ENCODE measurements around the gene OPRL1. TPM values are rescaled to one million over a fixed set of nuclear protein-coding genes. Genes with fewer than 3 reads are reported as not detected.

Gene OPRL1
- total RNA-seq, 1 donor, result 0.72 TPM

- no peak for TF ChIP-seq CTCF (IDR thresholded peaks at IDR 0.05; ENCODE audit: extremely low read depth, low read depth, low read length)
- Histone ChIP-seq H3K4me3 (ENCODE audit: insufficient read depth, low read length) (no peak within 1 kb of the TSS), H3K9me3 (ENCODE audit: low read depth, low read length) (no peaks in the 10 kb centered on the region), H3K27me3 (ENCODE audit: insufficient read depth, low read length) (peaks cover 20% of the 10 kb centered on the region), H3K4me1 (ENCODE audit: insufficient read depth, low read length) (no peaks in the 10 kb centered on the region), H3K27ac (ENCODE audit: low read depth, low read length) (no peak within 1 kb of the TSS), H3K4me2 (ENCODE audit: insufficient read depth, low read length) (no peak within 1 kb of the TSS), H3K79me2 (ENCODE audit: insufficient read depth, low read length) (no peaks in the 10 kb centered on the region), H4K20me1 (ENCODE audit: insufficient read depth, low read length) (no peaks in the 10 kb centered on the region), H3K36me3 (ENCODE audit: insufficient read depth, low read length) (no peaks in the 10 kb centered on the region), H2AFZ (ENCODE audit: low read length) (no peak within 1 kb of the TSS)
- DNase-seq (ENCODE audit: insufficient read length, low spot score, missing footprints), result peak; percentile 83
These were observed 27.3 kb downstream of the OPRL1 start, which contains the start of gene NPBWR2 for GRCh38 chr20:64106981-64107735. Gene NPBWR2 (minus strand): TSS chr20:64107565. CDS start chr20:64106831, 734 bp downstream.

GRCh38 chr20:64107736-64108457 is 28.0 kb downstream of the OPRL1 start:
- H3K4me3 ChIP-seq (ENCODE audit: insufficient read depth, low read length), result no peak overlapping the region
- TF ChIP-seq CTCF (IDR thresholded peaks at IDR 0.05; ENCODE audit: extremely low read depth, low read depth, low read length), result no peak
- no peaks in the 10 kb centered on the region for H3K9me3 ChIP-seq (ENCODE audit: low read depth, low read length)
- H3K79me2 ChIP-seq (ENCODE audit: insufficient read depth, low read length), result no peaks in the 10 kb centered on the region
- no peak overlapping the region for H2AFZ ChIP-seq (ENCODE audit: low read length)
- no peaks in the 10 kb centered on the region for H3K4me1 ChIP-seq (ENCODE audit: insufficient read depth, low read length)
- H4K20me1 ChIP-seq (ENCODE audit: insufficient read depth, low read length), result no peaks in the 10 kb centered on the region
- H3K4me2 ChIP-seq (ENCODE audit: insufficient read depth, low read length), result no peak overlapping the region
- H3K36me3 ChIP-seq (ENCODE audit: insufficient read depth, low read length), result no peaks in the 10 kb centered on the region
- peak; percentile 38 for DNase-seq (ENCODE audit: insufficient read length, low spot score, missing footprints)
- H3K27ac ChIP-seq (ENCODE audit: low read depth, low read length), result no peak overlapping the region
- H3K27me3 ChIP-seq (ENCODE audit: insufficient read depth, low read length), result peaks cover 15% of the 10 kb centered on the region

- no peak overlapping the region for H3K4me3 ChIP-seq (ENCODE audit: insufficient read depth, low read length)
- no peak for TF ChIP-seq CTCF (IDR thresholded peaks at IDR 0.05; ENCODE audit: extremely low read depth, low read depth, low read length)
These were observed 29.1 kb downstream of the OPRL1 start for GRCh38 chr20:64108731-64109681.

More at GRCh38 chr20:64108731-64109681, 29.1 kb downstream of the OPRL1 start:
- Histone ChIP-seq H3K4me2 (ENCODE audit: insufficient read depth, low read length) (no peak overlapping the region), H3K79me2 (ENCODE audit: insufficient read depth, low read length) (no peaks in the 10 kb centered on the region), H2AFZ (ENCODE audit: low read length) (no peak overlapping the region), H3K4me1 (ENCODE audit: insufficient read depth, low read length) (no peaks in the 10 kb centered on the region), H3K36me3 (ENCODE audit: insufficient read depth, low read length) (no peaks in the 10 kb centered on the region), H3K9me3 (ENCODE audit: low read depth, low read length) (no peaks in the 10 kb centered on the region), H4K20me1 (ENCODE audit: insufficient read depth, low read length) (no peaks in the 10 kb centered on the region), H3K27ac (ENCODE audit: low read depth, low read length) (no peak overlapping the region), H3K27me3 (ENCODE audit: insufficient read depth, low read length) (peaks cover 4% of the 10 kb centered on the region)
- peak; percentile 85 for DNase-seq (ENCODE audit: insufficient read length, low spot score, missing footprints)

Data from osteoblast (primary cell).